Progenitor cell of endocrine pancreas (in vitro differentiated cells): ENCODE data around the gene ACO2. TPM values are rescaled to one million over a fixed set of nuclear protein-coding genes. Genes with fewer than 3 reads are reported as not detected.
"Not testable (repeated sequence)": the region's sequence is repeated elsewhere in the genome, so short reads cannot be mapped to it uniquely, and the experiment has no call there.

Experiments
- DNase-seq: peaks from one replicate; pipeline ENCODE4 v3.0.0; 2021; ENCODE audit warnings: low spot score; ENCODE audit not compliant: unreplicated experiment
- H3K27ac Mint-ChIP-seq: 2 replicates; pipeline ENCODE4 v1.8.0; 2021; ENCODE audit warnings: mild to moderate bottlenecking, moderate library complexity, mixed read lengths
- H3K27me3 Mint-ChIP-seq: 2 replicates; pipeline ENCODE4 v1.8.0; 2021; ENCODE audit warnings: mixed read lengths
- H3K36me3 Mint-ChIP-seq: 2 replicates; pipeline ENCODE4 v1.8.0; 2022; ENCODE audit warnings: mixed read lengths; ENCODE audit not compliant: insufficient read depth
- H3K4me1 Mint-ChIP-seq: 2 replicates; pipeline ENCODE4 v1.8.0; 2021; ENCODE audit warnings: low read depth, mixed read lengths
- H3K4me3 Mint-ChIP-seq: 2 replicates; pipeline ENCODE4 v1.8.0; 2021; ENCODE audit warnings: low read depth, mild to moderate bottlenecking, moderate library complexity, mixed read lengths
- H3K9me3 Mint-ChIP-seq: 2 replicates; pipeline ENCODE4 v1.8.0; 2021; ENCODE audit warnings: low read depth, mixed read lengths
- CTCF ChIP-seq: fragments of 200-600 bp; sonication (generic); IDR thresholded peaks from one replicate; pipeline ENCODE4 v1.5.0; 2021; ENCODE audit warnings: antibody characterized with exemption, mild to moderate bottlenecking; ENCODE audit not compliant: unreplicated experiment
- total RNA-seq: library from RNA; stranded (reverse); gene quantifications from 2 replicates; pipeline ENCODE4 v1.2.1, GENCODE V29; 2021

Gene ACO2
- total RNA-seq, 1 donor from 2014 or later, result 67.4 TPM

GRCh38 chr22:41551877-41552582, 83.1 kb downstream of the ACO2 start:
- TF ChIP-seq CTCF, result no peak
- Mint-ChIP-seq H3K9me3 (no peaks in the 10 kb centered on the region), H3K4me1 (peaks cover 6% of the 10 kb centered on the region), H3K27me3 (no peaks in the 10 kb centered on the region), H3K4me3 (no peak overlapping the region), H3K36me3 (no peaks in the 10 kb centered on the region), H3K27ac (peak overlapping the region; percentile 76)
- DNase-seq, result no peak

- no peak for DNase-seq
- Mint-ChIP-seq H3K27me3 (no peaks in the 10 kb centered on the region), H3K4me1 (peaks cover 10% of the 10 kb centered on the region), H3K4me3 (no peak overlapping the region), H3K36me3 (no peaks in the 10 kb centered on the region), H3K27ac (no peak overlapping the region), H3K9me3 (no peaks in the 10 kb centered on the region)
- TF ChIP-seq CTCF, result no peak
Observed at GRCh38 chr22:41555325-41555982, 86.5 kb downstream of the ACO2 start.

- no peak for DNase-seq
- Mint-ChIP-seq H3K27me3 (peaks cover 4% of the 10 kb centered on the region), H3K9me3 (no peaks in the 10 kb centered on the region), H3K4me1 (peaks cover 18% of the 10 kb centered on the region), H3K27ac (no peak overlapping the region), H3K4me3 (no peak overlapping the region), H3K36me3 (no peaks in the 10 kb centered on the region)
- TF ChIP-seq CTCF, result no peak
Observed at GRCh38 chr22:41556561-41556960, 87.6 kb downstream of the ACO2 start.

GRCh38 chr22:41557401-41558240, 88.7 kb downstream of the ACO2 start:
- Mint-ChIP-seq H3K4me1 (peaks cover 18% of the 10 kb centered on the region), H3K27ac (peak overlapping the region; percentile 82), H3K4me3 (peak overlapping the region; percentile 23), H3K27me3 (peaks cover 4% of the 10 kb centered on the region), H3K9me3 (no peaks in the 10 kb centered on the region), H3K36me3 (no peaks in the 10 kb centered on the region)
- TF ChIP-seq CTCF, result no peak
- DNase-seq, result no peak

GRCh38 chr22:41558241-41558630, 89.3 kb downstream of the ACO2 start:
- DNase-seq, H3K9me3 Mint-ChIP-seq, H3K36me3 Mint-ChIP-seq, H3K27ac Mint-ChIP-seq, H3K4me3 Mint-ChIP-seq, H3K27me3 Mint-ChIP-seq: not testable (repeated sequence)
- peaks cover 18% of the 10 kb centered on the region for H3K4me1 Mint-ChIP-seq
